ENCODE data around the gene CCDC91. TPM values are rescaled to one million over a fixed set of nuclear protein-coding genes. Genes with fewer than 3 reads are reported as not detected.

CCDC91 gene
- total and polyA plus RNA-seq, 9 of the 15 experiments (the other 6 are each of a cell fraction or from before 2014, with no cell fraction given), result 10.1 to 31.1 (median 26.3) TPM

GRCh38 chr12:28190321-28191050 lies at the start of gene CCDC91 (continued):
- TF ChIP-seq XRCC5 (IDR thresholded peaks at IDR 0.05; ENCODE audit: low read depth, low read length) (no peak), MEIS2 (IDR thresholded peaks at IDR 0.05; ENCODE audit: partially characterized antibody) (peak; percentile 69), CC2D1A (IDR thresholded peaks at IDR 0.05) (no peak), MNT (conservative IDR thresholded peaks at IDR 0.05) (peak; percentile 97 to 98), ID3 (CRISPR knock-in tag; IDR thresholded peaks at IDR 0.05) (no peak), ID3 (tag; IDR thresholded peaks at IDR 0.05) (peak; percentile 80), FOXP1 (CRISPR knock-in tag; IDR thresholded peaks at IDR 0.05) (peak; percentile 92), KDM5B (IDR thresholded peaks at IDR 0.05; ENCODE audit: insufficient replicate concordance, low read depth, low read length) (peak; percentile 75), HES1 (IDR thresholded peaks at IDR 0.05; ENCODE audit: low read depth) (no peak), TAL1 (IDR thresholded peaks at IDR 0.05) (peak; percentile 14; the same call in 1 of the 2 replicates), ZNF175 (CRISPR knock-in tag; IDR thresholded peaks at IDR 0.05; ENCODE audit: low read depth) (peak; percentile 44; the same call in 1 of the 2 replicates), SIX5 (IDR thresholded peaks at IDR 0.05; ENCODE audit: borderline replicate concordance in 1 of 2, insufficient read depth in 1 of 2, low read depth in 1 of 2, low read length in 2 of 2) (no peak), HNRNPLL (IDR thresholded peaks at IDR 0.05; ENCODE audit: low read depth, low read length, poor library complexity, severe bottlenecking) (no peak), HOMEZ (CRISPR knock-in tag; IDR thresholded peaks at IDR 0.05) (no peak), MCM7 (IDR thresholded peaks at IDR 0.05) (no peak), ZNF75A (CRISPR knock-in tag; IDR thresholded peaks at IDR 0.05) (no peak), YBX1 (IDR thresholded peaks at IDR 0.05) (no peak), ZNF444 (CRISPR knock-in tag; IDR thresholded peaks at IDR 0.05) (no peak), ELF2 (CRISPR knock-in tag; IDR thresholded peaks at IDR 0.05) (0 out of 2 replicates have a peak, but pooled peaks have one; percentile 62), CCAR2 (IDR thresholded peaks at IDR 0.05; ENCODE audit: low read depth, low read length) (no peak), RBM17 (IDR thresholded peaks at IDR 0.05; ENCODE audit: borderline replicate concordance, low read depth, low read length) (no peak), ZNF384 (IDR thresholded peaks at IDR 0.05; ENCODE audit: low read depth, low read length) (no peak)
- TF ChIP-seq, protein P1, sequence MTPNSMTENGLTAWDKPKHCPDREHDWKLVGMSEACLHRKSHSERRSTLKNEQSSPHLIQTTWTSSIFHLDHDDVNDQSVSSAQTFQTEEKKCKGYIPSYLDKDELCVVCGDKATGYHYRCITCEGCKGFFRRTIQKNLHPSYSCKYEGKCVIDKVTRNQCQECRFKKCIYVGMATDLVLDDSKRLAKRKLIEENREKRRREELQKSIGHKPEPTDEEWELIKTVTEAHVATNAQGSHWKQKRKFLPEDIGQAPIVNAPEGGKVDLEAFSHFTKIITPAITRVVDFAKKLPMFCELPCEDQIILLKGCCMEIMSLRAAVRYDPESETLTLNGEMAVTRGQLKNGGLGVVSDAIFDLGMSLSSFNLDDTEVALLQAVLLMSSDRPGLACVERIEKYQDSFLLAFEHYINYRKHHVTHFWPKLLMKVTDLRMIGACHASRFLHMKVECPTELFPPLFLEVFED (CRISPR knock-in tag; conservative IDR thresholded peaks at IDR 0.05), result 0 out of 2 replicates have a peak, but pooled peaks have one; percentile 7
